D341Med (cell line): ENCODE data around the gene HK3.

Experiments
- DNase-seq: peaks from one replicate; pipeline ENCODE4 v3.0.0; 2012; ENCODE audit warnings: low spot score

HK3 gene

GRCh38 chr5:176868731-176869130 lies 30.4 kb downstream of the HK3 start:
- DNase-seq: no peak

DNA sequence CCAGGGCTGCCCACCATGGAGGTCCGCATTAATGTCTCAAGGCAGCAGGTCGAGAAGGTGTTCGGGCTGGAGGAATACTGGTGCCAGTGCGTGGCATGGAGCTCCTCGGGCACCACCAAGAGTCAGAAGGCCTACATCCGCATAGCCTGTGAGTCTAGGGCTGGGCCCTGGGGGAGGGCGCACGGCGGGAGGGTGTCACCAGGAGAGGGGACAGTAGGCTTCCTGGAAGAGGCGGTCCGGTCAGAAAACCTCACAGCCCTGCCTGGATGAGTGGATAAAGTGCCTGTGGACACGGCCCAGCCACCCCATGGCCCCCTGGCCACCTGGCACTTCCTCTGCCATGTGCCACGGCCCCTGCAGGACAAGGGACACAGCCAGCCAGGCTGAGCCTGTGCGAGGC lies 31.0 kb downstream of the HK3 start:
- no peak for DNase-seq

DNA sequence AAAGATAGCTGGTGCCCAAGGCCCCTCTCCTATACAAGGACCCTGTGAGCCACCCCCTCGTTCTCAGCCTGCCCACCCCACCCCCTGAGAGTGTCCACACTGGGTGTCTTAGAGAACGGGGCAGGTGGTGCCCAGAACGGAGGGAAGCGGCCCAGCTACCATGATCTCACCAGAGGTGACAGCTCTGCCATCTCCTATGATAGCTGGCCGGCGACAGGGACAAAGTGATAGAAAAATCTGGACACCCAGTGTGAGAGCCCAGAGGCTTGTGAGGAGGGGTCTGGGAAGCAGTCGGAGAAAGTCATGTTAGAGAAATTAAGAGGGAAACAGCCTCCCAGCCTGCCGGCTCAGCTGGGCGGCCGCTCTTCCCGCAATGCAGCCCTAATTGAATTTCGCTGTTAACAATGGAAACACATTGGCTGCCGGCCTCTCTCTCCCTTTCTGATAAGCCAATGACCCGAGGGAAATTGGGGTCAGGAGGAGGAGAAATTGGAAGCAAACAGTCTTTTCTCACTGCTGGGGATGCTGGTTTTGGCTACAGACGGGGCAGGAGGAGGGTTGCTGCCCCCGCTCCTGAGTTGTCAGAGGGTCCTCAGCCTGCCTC lies 32.3 kb downstream of the HK3 start:
- no peak for DNase-seq

GRCh38 chr5:176865964-176866363 lies 33.2 kb downstream of the HK3 start:
- DNase-seq: no peak

- DNase-seq: no peak
Measured at GRCh38 chr5:176864755-176865154, 34.4 kb downstream of the HK3 start.

GRCh38 chr5:176863765-176864098 lies 35.4 kb downstream of the HK3 start:
- DNase-seq: no peak

DNA sequence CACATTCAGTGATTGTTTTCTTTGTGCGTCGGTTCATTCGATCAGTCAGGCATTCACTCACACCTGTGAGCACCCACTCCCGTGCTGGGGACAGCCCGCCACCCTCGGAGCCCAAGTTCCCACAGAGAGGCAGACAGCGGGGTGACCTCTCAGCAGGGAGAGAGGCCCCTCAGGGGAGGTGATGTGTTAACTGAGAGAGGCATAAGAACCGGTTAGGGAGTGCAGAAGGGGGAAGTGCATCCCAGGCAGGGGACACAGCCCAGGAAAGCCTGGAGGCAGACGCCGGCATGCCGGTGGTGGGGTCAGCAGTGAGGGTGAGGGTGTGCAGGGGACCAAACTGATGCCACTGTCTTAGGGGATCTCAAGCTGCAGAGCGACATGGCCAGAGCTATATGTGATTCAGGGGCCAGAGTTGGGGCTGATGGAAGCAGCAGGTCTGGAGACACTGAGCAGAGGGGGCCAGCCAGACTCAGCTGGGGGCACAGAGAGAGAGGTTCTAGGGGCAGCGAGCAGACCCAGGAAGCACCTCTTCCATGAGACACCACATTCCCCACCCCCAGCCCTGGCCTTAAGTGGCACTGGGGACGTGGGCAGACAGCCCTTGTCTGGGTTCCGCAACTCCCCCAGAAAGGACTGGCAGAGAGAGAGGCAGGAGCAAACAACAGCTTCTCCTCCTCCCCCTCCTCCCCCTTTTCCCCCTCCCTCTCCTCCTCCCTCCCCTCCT lies 35.9 kb downstream of the HK3 start:
- no peak for DNase-seq

DNA sequence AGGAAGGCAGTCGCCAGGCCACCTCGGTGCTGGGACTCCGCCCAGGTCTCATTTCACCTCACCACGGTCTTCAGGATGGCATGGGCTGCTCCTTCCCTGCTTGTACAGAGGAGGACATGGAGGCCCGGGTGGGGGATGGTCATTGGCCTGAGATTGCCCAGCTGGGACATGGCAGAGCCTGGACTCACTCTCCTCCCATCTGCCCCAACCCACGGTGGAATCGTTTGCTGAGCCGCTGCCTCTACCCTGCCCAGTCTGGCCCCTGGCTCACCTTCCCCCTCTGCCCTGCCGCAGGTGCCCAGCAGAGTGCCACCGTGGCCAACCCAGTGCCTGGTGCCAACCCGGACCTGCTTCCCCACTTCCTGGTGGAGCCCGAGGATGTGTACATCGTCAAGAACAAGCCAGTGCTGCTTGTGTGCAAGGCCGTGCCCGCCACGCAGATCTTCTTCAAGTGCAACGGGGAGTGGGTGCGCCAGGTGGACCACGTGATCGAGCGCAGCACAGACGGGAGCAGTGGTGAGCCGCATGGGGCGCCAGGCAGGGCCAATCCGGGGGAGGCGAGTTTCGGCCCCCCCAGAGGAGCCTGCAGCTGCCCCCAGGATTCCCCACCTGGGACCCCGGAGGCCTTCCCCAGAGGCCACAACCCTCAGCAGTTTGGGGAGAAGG lies 36.7 kb downstream of the HK3 start:
- DNase-seq: no peak

GRCh38 chr5:176861276-176861675 lies 37.9 kb downstream of the HK3 start:
- DNase-seq: no peak

- no peak for DNase-seq
Measured at GRCh38 chr5:176860381-176860780, 38.8 kb downstream of the HK3 start.

- no peak for DNase-seq
Measured at GRCh38 chr5:176859916-176860315, 39.2 kb downstream of the HK3 start.

- DNase-seq: no peak
Measured at GRCh38 chr5:176857894-176858273, 41.3 kb downstream of the HK3 start.

DNA sequence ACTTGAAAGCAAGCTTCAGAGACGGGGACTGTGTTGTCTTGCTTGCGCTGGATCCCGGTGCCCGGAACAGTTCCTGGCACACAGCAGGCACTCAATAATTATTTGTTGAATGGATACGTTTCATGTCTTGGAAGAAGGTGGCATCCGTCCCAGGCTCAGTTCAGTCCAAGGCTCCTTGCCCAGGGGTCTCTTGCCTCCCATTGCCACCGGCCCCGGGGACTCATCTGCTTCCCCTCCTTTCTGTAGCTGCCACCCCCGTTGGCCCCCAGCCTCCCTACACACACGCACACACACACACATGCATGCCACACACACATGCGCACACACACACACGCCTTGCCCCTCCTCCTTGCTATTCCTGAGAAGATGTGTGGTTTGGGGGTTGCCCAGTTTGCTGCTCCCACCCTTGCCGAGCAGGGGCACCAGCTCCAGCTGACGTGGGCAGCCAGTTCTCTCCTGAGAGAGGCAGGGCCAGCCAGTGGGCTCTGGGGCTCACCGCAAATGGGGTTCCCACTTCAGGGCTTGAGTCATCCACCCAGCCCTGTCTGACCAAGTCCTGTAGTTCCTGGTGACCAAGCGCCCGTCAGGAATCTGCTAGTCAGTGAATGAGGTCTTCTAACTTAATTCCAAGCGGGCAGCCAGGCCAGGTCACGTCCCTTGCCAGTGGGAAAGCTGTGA lies 41.8 kb downstream of the HK3 start:
- no peak for DNase-seq

DNA sequence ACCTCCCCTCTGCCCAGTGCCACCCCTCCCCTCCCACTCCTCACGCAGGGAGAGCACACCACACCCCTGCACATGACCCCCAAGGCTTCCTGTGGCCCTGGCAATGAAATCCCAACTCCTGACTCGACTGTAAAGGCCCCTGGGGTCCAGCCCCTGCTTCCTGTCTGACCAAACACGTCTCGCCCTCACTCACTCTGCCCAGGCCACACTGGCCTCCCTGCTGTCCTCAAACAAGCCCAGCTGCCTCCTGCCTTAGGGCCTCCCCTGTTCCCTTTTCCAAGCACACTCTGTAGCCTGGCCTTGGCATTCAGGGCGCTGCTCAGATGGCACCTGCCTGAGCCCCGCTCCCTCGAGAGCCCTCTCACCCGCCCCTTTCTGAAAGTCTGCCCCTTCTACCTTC lies 42.4 kb downstream of the HK3 start:
- DNase-seq: no peak

- DNase-seq: no peak
Measured at GRCh38 chr5:176855598-176855997, 43.5 kb downstream of the HK3 start.

GRCh38 chr5:176854164-176854563 lies 45.0 kb downstream of the HK3 start:
- DNase-seq: no peak

- no peak for DNase-seq
Measured at GRCh38 chr5:176853151-176853778, 45.9 kb downstream of the HK3 start.

DNA sequence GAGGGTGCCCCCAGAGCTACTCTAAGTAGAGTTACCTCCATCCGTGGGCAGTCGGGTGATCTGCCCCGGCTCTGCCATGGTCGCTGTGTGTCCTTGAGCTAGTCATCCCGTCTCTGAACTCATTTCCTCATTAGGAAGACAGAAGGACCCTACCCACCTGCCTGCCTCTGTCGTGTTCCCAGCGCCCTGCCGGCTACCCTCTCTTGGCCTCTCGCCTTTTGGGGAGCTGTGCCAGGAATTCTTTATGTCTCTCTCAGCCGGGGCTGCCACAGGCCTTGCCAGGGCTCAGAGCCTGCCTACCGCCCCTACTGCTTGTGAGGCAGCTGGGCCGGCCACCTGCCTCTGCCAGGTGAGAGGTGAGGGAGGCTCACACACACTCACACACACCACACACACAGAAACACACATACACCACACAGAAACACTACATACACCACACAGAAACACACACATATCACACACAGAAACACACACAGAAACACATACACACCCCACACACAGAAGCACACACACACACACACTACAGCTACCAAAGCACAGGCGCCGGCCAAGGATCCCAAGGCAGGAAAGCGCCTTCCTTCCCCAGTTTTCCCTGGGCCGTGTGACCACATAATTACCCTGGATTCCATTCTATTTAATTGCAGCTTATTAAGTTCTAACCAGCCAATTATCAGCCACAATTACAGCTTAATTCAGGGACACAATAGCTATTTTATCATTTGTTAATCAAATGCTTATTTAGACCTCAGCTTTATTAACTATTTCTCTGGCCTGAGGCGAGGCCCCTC lies 47.1 kb downstream of the HK3 start:
- no peak for DNase-seq

- no peak for DNase-seq
Measured at GRCh38 chr5:176851380-176851779, 47.8 kb downstream of the HK3 start.

GRCh38 chr5:176850371-176851245 lies 48.5 kb downstream of the HK3 start:
- DNase-seq: no peak
